Measurements from ENCODE around the gene RNF212B.

RNF212B gene

DNA sequence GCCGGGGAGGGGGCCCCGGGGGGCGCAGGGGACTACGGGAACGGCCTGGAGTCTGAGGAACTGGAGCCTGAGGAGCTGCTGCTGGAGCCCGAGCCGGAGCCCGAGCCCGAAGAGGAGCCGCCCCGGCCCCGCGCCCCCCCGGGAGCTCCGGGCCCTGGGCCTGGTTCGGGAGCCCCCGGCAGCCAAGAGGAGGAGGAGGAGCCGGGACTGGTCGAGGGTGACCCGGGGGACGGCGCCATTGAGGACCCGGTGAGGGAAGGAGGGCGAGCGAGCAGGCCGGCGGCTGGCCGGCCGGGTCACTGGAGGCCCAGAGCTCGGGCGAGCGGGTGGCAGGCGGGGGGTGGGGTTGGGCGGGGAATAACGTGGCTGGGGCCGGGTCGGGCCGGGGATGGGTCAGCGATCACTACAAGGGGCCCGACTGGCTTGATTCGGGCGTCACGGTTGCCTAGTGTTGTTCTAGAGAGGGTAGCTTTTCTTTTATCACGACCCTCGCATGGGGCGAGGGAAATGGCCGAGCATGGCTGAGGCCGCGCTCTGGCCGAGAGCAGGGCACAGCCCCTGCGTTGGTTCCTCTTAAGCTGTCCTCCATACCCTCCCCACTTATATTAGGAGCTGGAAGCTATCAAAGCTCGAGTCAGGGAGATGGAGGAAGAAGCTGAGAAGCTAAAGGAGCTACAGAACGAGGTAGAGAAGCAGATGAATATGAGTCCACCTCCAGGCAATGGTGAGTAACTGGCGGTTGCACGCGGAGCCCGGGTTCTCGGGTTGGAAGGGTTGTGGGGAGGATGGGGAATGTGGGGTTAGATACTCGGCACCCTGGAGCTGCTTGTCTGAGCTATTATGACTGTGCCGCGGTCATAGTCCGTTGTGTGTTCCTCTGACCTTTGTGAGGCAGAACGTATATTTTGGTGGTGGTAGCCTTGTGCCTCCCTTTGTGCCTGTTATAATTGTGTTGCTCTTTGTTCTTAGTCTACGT is 84.1 kb downstream of the RNF212B start:
- DNase-seq (ENCODE audit: low spot score): no peak
- TF ChIP-seq, protein P1, sequence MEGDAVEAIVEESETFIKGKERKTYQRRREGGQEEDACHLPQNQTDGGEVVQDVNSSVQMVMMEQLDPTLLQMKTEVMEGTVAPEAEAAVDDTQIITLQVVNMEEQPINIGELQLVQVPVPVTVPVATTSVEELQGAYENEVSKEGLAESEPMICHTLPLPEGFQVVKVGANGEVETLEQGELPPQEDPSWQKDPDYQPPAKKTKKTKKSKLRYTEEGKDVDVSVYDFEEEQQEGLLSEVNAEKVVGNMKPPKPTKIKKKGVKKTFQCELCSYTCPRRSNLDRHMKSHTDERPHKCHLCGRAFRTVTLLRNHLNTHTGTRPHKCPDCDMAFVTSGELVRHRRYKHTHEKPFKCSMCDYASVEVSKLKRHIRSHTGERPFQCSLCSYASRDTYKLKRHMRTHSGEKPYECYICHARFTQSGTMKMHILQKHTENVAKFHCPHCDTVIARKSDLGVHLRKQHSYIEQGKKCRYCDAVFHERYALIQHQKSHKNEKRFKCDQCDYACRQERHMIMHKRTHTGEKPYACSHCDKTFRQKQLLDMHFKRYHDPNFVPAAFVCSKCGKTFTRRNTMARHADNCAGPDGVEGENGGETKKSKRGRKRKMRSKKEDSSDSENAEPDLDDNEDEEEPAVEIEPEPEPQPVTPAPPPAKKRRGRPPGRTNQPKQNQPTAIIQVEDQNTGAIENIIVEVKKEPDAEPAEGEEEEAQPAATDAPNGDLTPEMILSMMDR (IDR thresholded peaks at IDR 0.05; ENCODE audit: extremely low read depth, missing control alignments): no peak

All from GM20000 (cell line).